T follicular helper cell (primary cell): ENCODE measurements around the gene MYO7A.

Experiments
- DNase-seq: peaks from one replicate; pipeline ENCODE4 v3.0.0-alpha.2; 2020; ENCODE audit warnings: low read depth

The MYO7A gene

GRCh38 chr11:77215106-77215505 lies 87.1 kb downstream of the MYO7A start:
- DNase-seq, result no peak

- no peak for DNase-seq
Observed at GRCh38 chr11:77217156-77217555, 89.1 kb downstream of the MYO7A start.

- no peak for DNase-seq
Observed at GRCh38 chr11:77223797-77224196, 95.8 kb downstream of the MYO7A start.

- DNase-seq, result no peak
Observed at GRCh38 chr11:77230878-77231605, 103.0 kb downstream of the MYO7A start.

GRCh38 chr11:77231800-77232199 lies 103.8 kb downstream of the MYO7A start:
- DNase-seq, result no peak

GRCh38 chr11:77232242-77232641 lies 104.2 kb downstream of the MYO7A start:
- DNase-seq, result no peak

GRCh38 chr11:77233011-77233410 lies 105.0 kb downstream of the MYO7A start:
- no peak for DNase-seq

- no peak for DNase-seq
Observed at GRCh38 chr11:77236901-77237300, 108.9 kb downstream of the MYO7A start.

- DNase-seq, result no peak
Observed at GRCh38 chr11:77244277-77245027, 116.4 kb downstream of the MYO7A start.

- no peak for DNase-seq
Observed at GRCh38 chr11:77249427-77249826, 121.4 kb downstream of the MYO7A start.

- DNase-seq, result no peak
Observed at GRCh38 chr11:77250881-77251640, 123.0 kb downstream of the MYO7A start.

GRCh38 chr11:77252555-77253270 lies 124.7 kb downstream of the MYO7A start:
- DNase-seq, result no peak

- DNase-seq, result no peak
Observed at GRCh38 chr11:77253690-77254089, 125.6 kb downstream of the MYO7A start.

GRCh38 chr11:77259641-77260040 lies 131.6 kb downstream of the MYO7A start:
- DNase-seq, result no peak

- no peak for DNase-seq
Observed at GRCh38 chr11:77262803-77263202, 134.8 kb downstream of the MYO7A start.
